Measurements from ENCODE around the gene KLHL29. TPM values are rescaled to one million over a fixed set of nuclear protein-coding genes. Genes with fewer than 3 reads are reported as not detected.

The KLHL29 gene
- total and polyA plus RNA-seq, 2 experiments from 2014 or later: 1.9 to 6.4 TPM

DNA sequence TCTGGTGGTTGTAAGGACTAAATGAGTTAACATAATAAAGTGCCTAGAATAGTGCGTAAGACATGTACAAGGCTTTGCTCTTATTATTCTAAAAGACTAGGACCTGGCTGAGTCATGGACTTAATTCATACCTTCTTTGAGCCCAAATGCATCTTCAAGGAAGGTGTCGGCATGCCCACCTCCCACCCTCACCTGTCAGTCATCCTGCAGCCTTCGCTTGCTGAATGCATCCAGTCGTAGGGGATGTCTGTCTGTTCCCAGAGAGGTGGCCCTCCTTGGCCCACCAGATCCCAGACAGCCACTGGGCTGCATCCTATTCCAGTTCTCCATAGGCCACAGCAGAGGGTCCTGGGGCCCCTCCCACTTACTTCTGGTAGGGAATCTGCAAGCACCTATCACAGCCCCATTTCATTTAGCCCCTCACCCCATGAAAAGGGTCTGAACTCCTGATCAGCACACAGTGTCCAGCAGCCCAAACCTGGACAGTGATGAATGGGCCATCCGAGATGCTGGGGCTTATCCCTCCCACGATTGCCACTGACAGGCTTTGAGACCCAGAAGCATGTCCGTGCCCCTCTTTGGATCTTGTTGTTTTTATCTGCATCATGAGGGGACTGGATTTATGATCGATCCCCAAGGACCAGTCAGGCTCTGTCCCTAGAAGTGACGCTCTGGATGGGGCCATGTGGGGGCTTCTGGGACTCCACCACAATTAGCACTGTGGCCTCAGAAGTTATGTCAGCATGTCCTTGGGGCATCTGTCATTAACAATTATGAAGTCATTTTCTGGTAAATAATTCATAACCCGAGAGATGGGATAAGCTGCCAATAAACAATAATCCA, 101.1 kb downstream of the KLHL29 start:
- Histone ChIP-seq H3K9ac (no peak overlapping the region), H3K27ac (no peak overlapping the region), H3K27me3 (replicated peaks; ENCODE audit: insufficient read depth) (no peaks in the 10 kb centered on the region), H2AFZ (no peak overlapping the region), H3K9me3 (ENCODE audit: low read depth) (no peaks in the 10 kb centered on the region), H3F3A (ENCODE audit: insufficient read depth) (no peaks in the 10 kb centered on the region), H3K9me2 (ENCODE audit: insufficient read depth) (no peaks in the 10 kb centered on the region), H3K4me2 (ENCODE audit: unreplicated experiment) (no peak overlapping the region), H3K4me1 (ENCODE audit: insufficient read depth) (peaks cover 4% of the 10 kb centered on the region), H3K79me2 (ENCODE audit: insufficient read depth) (no peaks in the 10 kb centered on the region), H3K36me3 (ENCODE audit: low read depth) (no peaks in the 10 kb centered on the region), H4K20me1 (ENCODE audit: insufficient read depth) (no peaks in the 10 kb centered on the region), H3K4me3 (no peak overlapping the region)
- no peak for TF ChIP-seq EZH2phosphoT487 (IDR thresholded peaks at IDR 0.05; ENCODE audit: insufficient read depth, low read depth)
- TF ChIP-seq EZH2 (IDR thresholded peaks at IDR 0.05; ENCODE audit: insufficient read depth, poor library complexity, severe bottlenecking): no peak
- 91% methylated on average over 10 of the region's 10 CpGs for WGBS, 2 experiments (ENCODE audit: low coverage in 1 of 2, low lambda C conversion rate in 2 of 2, missing lambda C conversion rate in 2 of 2)
- DNase-seq: no peak
- in situ Hi-C loops (cut with MboI): no loop called here

DNA sequence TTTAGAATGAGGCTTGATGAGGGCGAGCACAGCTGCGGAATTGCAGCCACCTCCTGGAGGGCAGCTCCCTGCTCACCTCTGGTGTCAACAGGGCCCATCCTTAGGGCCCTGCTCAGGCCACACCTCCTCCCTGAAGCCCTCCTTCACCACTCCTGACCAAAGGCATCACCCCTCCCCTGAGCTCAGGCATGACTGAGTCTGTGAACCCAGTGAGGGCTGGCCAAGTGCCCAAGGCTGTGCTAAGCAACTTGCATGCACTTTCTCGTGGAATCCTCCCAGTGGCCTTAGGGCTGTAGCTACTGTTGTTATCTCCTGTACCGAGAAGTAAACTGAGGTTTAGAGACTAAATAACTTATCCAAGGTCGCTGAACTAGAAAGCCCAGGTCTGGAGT, 101.7 kb downstream of the KLHL29 start:
- H4K20me1 ChIP-seq (ENCODE audit: insufficient read depth): no peaks in the 10 kb centered on the region
- in situ Hi-C loops (cut with MboI): no loop called here
- no peaks in the 10 kb centered on the region for H3K27me3 ChIP-seq (replicated peaks; ENCODE audit: insufficient read depth)
- no peak overlapping the region for H3K9ac ChIP-seq
- no peaks in the 10 kb centered on the region for H3K9me3 ChIP-seq (ENCODE audit: low read depth)
- WGBS, 2 experiments (ENCODE audit: low coverage in 1 of 2, low lambda C conversion rate in 2 of 2, missing lambda C conversion rate in 2 of 2): 88 to 89% methylated on average over 5 of the region's 5 CpGs
- no peaks in the 10 kb centered on the region for H3K9me2 ChIP-seq (ENCODE audit: insufficient read depth)
- no peak overlapping the region for H3K4me2 ChIP-seq (ENCODE audit: unreplicated experiment)
- H3F3A ChIP-seq (ENCODE audit: insufficient read depth): no peaks in the 10 kb centered on the region
- H3K4me1 ChIP-seq (ENCODE audit: insufficient read depth): no peaks in the 10 kb centered on the region; the same call in 1 of the 2 replicates
- no peak overlapping the region for H3K4me3 ChIP-seq
- peak; percentile 39 for DNase-seq
- no peak overlapping the region for H3K27ac ChIP-seq
- no peak overlapping the region for H2AFZ ChIP-seq
- no peaks in the 10 kb centered on the region for H3K36me3 ChIP-seq (ENCODE audit: low read depth)
- TF ChIP-seq EZH2 (IDR thresholded peaks at IDR 0.05; ENCODE audit: insufficient read depth, poor library complexity, severe bottlenecking) (no peak), EZH2phosphoT487 (IDR thresholded peaks at IDR 0.05; ENCODE audit: insufficient read depth, low read depth) (no peak)
- H3K79me2 ChIP-seq (ENCODE audit: insufficient read depth): no peaks in the 10 kb centered on the region

DNA sequence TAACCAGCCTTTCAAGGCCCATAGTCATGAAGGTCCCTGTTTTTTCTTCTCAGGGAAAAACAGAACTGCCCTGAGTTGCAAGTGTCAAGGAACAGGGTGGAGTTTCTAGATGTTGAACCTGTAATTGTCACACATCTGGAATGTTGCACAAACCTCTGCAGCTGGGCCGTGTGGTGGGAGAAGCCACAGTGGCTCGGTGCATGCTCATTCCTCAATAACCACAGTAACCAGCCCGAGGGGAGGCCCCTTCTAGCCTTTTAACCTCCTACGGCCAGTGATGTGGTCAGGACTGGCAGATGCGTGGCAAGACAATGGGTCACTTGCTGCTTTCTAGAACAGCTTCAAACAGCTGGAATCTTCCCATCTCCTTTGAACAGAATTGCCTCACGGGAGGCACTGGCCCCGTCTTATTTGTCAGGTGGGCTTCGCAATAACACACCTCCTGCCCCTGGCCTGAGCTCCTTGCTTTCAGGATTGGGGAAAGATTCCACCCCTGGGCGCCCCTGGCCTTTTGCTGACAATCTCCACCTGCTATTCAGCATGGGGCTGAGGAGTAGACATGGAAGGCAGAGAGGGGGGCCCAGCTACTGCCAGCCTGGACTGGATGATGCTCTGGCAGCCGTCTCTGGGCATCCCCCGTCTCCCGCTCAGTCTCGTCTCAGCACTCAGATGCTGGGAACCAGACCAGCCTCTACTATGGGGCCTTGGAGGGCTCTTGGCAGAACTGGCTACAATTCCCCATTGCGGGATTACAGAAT, 102.9 kb downstream of the KLHL29 start:
- H3K79me2 ChIP-seq (ENCODE audit: insufficient read depth): no peaks in the 10 kb centered on the region
- no peaks in the 10 kb centered on the region for H3K9me2 ChIP-seq (ENCODE audit: insufficient read depth)
- WGBS, 2 experiments (ENCODE audit: low coverage in 1 of 2, low lambda C conversion rate in 2 of 2, missing lambda C conversion rate in 2 of 2): 89 to 90% methylated on average over 13 to 14 of the region's 14 CpGs
- DNase-seq: peak; percentile 19
- H3K36me3 ChIP-seq (ENCODE audit: low read depth): no peaks in the 10 kb centered on the region
- H3K4me1 ChIP-seq (ENCODE audit: insufficient read depth): no peaks in the 10 kb centered on the region; the same call in 1 of the 2 replicates
- H3K4me3 ChIP-seq: no peak overlapping the region
- no peaks in the 10 kb centered on the region for H3F3A ChIP-seq (ENCODE audit: insufficient read depth)
- no peaks in the 10 kb centered on the region for H3K9me3 ChIP-seq (ENCODE audit: low read depth)
- H3K27ac ChIP-seq: no peak overlapping the region
- no peak overlapping the region for H2AFZ ChIP-seq
- H3K27me3 ChIP-seq (replicated peaks; ENCODE audit: insufficient read depth): no peaks in the 10 kb centered on the region
- no peak overlapping the region for H3K9ac ChIP-seq
- TF ChIP-seq EZH2phosphoT487 (IDR thresholded peaks at IDR 0.05; ENCODE audit: insufficient read depth, low read depth): no peak
- no peak for TF ChIP-seq EZH2 (IDR thresholded peaks at IDR 0.05; ENCODE audit: insufficient read depth, poor library complexity, severe bottlenecking)
- H4K20me1 ChIP-seq (ENCODE audit: insufficient read depth): no peaks in the 10 kb centered on the region
- no peak overlapping the region for H3K4me2 ChIP-seq (ENCODE audit: unreplicated experiment)
- in situ Hi-C loops (cut with MboI): no loop called here

- 84% methylated on average over 4 of the region's 4 CpGs for WGBS, 2 experiments (ENCODE audit: low coverage in 1 of 2, low lambda C conversion rate in 2 of 2, missing lambda C conversion rate in 2 of 2)
Measured at GRCh38 chr2:23488584-23488983, 103.6 kb downstream of the KLHL29 start.

More at GRCh38 chr2:23488584-23488983, 103.6 kb downstream of the KLHL29 start:
- Histone ChIP-seq H3K4me3 (no peak overlapping the region), H3K79me2 (ENCODE audit: insufficient read depth) (no peaks in the 10 kb centered on the region), H3K27ac (no peak overlapping the region), H3K9me3 (ENCODE audit: low read depth) (no peaks in the 10 kb centered on the region), H3K9ac (no peak overlapping the region), H2AFZ (no peak overlapping the region), H3F3A (ENCODE audit: insufficient read depth) (no peaks in the 10 kb centered on the region), H3K36me3 (ENCODE audit: low read depth) (no peaks in the 10 kb centered on the region), H3K27me3 (replicated peaks; ENCODE audit: insufficient read depth) (no peaks in the 10 kb centered on the region), H3K9me2 (ENCODE audit: insufficient read depth) (no peaks in the 10 kb centered on the region), H4K20me1 (ENCODE audit: insufficient read depth) (no peaks in the 10 kb centered on the region), H3K4me2 (ENCODE audit: unreplicated experiment) (no peak overlapping the region), H3K4me1 (ENCODE audit: insufficient read depth) (no peaks in the 10 kb centered on the region; the same call in 1 of the 2 replicates)
- TF ChIP-seq EZH2 (IDR thresholded peaks at IDR 0.05; ENCODE audit: insufficient read depth, poor library complexity, severe bottlenecking) (no peak), EZH2phosphoT487 (IDR thresholded peaks at IDR 0.05; ENCODE audit: insufficient read depth, low read depth) (no peak)
- in situ Hi-C loops (cut with MboI): no loop called here
- DNase-seq: no peak

Data from GM23248 (cell line).